SJSA1 (cell line): ENCODE results near the gene MEIOSIN. TPM values are rescaled to one million over a fixed set of nuclear protein-coding genes. Genes with fewer than 3 reads are reported as not detected.
"Not testable (repeated sequence)": the region's sequence is repeated elsewhere in the genome, so short reads cannot be mapped to it uniquely, and the experiment has no call there.

Source experiments
- DNase-seq, 2 experiments: peaks; one replicate each; pipeline ENCODE4 v3.0.0-alpha.2; 2015 to 2020; ENCODE audit warnings: low spot score in 2 of 2, low read depth in 1 of 2
- H3K27ac ChIP-seq: fragments of 250-450 bp; sonication (Bioruptor Pico); 2 replicates; pipeline ENCODE4 v1.5.1; 2020; ENCODE audit warnings: mild to moderate bottlenecking, moderate library complexity
- H3K27me3 ChIP-seq: fragments of 250-450 bp; sonication (Bioruptor Pico); replicated peaks from 2 replicates; pipeline ENCODE4 v1.5.1; 2020; ENCODE audit warnings: mild to moderate bottlenecking, moderate library complexity
- H3K36me3 ChIP-seq: fragments of 250-450 bp; sonication (Bioruptor Pico); 2 replicates; pipeline ENCODE4 v1.5.1; 2020; ENCODE audit warnings: mild to moderate bottlenecking
- H3K4me1 ChIP-seq: fragments of 250-450 bp; sonication (Bioruptor Pico); replicated peaks from 2 replicates; pipeline ENCODE4 v1.6.1; 2021; ENCODE audit warnings: mild to moderate bottlenecking
- H3K4me3 ChIP-seq: fragments of 250-450 bp; sonication (Bioruptor Pico); 2 replicates; pipeline ENCODE4 v1.5.1; 2020; ENCODE audit warnings: mild to moderate bottlenecking
- H3K9me3 ChIP-seq: fragments of 250-450 bp; sonication (Bioruptor Pico); replicated peaks from 2 replicates; pipeline ENCODE4 v1.5.1; 2020; ENCODE audit warnings: mild to moderate bottlenecking
- total RNA-seq: library from RNA; depleted of rRNA; stranded (reverse); fragments of >200 nt; shearing (Covaris generic); gene quantifications from 2 replicates; pipeline ENCODE4 v1.2.3, GENCODE V29; 2014

MEIOSIN gene
- total RNA-seq, 1 experiment from 2014 or later, result not detected

DNA sequence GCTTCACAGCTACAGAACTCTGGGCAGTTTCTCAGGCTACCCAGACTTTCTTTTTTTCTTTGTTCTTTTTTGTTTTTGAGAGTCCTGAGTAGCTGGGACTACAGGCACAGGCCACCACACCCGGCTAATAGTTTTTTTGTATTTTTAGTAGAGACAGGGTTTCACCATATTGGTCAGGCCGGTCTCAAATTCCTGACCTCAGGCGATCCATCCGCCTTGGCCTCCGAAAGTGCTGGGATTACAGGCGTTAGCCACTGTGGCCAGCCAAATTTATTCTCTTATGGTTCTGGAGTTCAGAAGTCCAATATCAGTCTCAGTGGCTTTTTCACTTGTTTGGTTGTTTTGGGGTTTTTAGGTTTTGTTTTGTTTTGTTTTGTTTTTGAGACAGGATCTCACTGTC lies 12.4 kb downstream of the MEIOSIN start:
- no peak overlapping the region for H3K4me3 ChIP-seq
- no peaks in the 10 kb centered on the region for H3K27me3 ChIP-seq
- H3K4me1 ChIP-seq, result no peaks in the 10 kb centered on the region
- no peaks in the 10 kb centered on the region for H3K9me3 ChIP-seq
- no peak for DNase-seq
- H3K27ac ChIP-seq, result no peak overlapping the region
- H3K36me3 ChIP-seq, result no peaks in the 10 kb centered on the region

GRCh38 chr19:45746866-45747265 lies 13.6 kb downstream of the MEIOSIN start:
- Histone ChIP-seq H3K4me1 (no peaks in the 10 kb centered on the region), H3K27ac (no peak overlapping the region), H3K4me3 (no peak overlapping the region), H3K27me3 (no peaks in the 10 kb centered on the region), H3K36me3 (no peaks in the 10 kb centered on the region), H3K9me3 (no peaks in the 10 kb centered on the region)
- DNase-seq, result no peak

DNA sequence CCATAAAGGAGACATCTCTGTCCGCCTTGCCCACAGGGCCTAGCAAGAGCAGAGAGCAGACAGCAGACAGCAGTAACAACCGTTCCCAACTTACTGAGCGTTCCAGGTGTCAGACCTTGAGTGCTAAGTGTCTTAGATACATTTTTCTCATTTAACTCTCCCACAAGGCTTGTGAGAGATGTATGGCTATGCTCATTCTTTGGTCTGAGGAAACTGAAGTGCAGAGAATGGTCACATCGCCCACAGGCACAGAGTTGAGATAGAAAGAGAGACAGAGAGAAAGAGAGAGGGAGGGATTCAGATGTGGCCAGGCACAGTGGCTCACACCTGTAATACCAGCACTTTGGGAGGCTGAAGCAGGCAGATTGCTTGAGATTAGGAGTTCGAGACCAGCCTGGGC lies 14.3 kb downstream of the MEIOSIN start:
- Histone ChIP-seq H3K9me3 (no peaks in the 10 kb centered on the region), H3K4me3 (no peak overlapping the region), H3K36me3 (no peaks in the 10 kb centered on the region), H3K4me1 (no peaks in the 10 kb centered on the region), H3K27ac (no peak overlapping the region), H3K27me3 (no peaks in the 10 kb centered on the region)
- no peak for DNase-seq

DNA sequence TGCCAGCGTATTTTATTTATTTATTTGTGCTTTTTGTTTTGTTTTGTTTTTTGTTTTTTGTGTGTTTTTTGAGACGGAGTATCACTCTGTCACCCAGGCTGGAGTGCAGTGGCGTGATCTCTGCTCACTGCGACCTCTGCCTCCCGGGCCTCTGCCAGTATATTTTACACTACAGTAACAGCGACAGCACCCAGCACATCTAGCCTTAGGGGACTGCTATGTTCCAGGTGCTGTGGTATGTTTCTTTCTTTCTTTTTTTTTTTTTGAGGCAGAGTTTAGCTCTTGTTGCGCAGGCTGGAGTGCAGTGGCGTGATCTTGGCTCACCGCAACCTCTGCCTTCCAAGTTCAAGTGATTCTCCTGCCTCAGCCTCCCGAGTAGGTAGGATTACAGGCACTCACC lies 18.2 kb downstream of the MEIOSIN start:
- H3K4me1 ChIP-seq, H3K27ac ChIP-seq, H3K4me3 ChIP-seq, H3K27me3 ChIP-seq, H3K36me3 ChIP-seq, H3K9me3 ChIP-seq, DNase-seq: not testable (repeated sequence)

- H3K4me3 ChIP-seq, result no peak overlapping the region
- DNase-seq, result no peak
- H3K27ac ChIP-seq, result no peak overlapping the region
- no peaks in the 10 kb centered on the region for H3K27me3 ChIP-seq
- H3K9me3 ChIP-seq, result no peaks in the 10 kb centered on the region
- H3K4me1 ChIP-seq, result no peaks in the 10 kb centered on the region
- H3K36me3 ChIP-seq, result no peaks in the 10 kb centered on the region
These were observed 19.4 kb downstream of the MEIOSIN start for GRCh38 chr19:45752639-45753038.

- Histone ChIP-seq H3K27me3 (no peaks in the 10 kb centered on the region), H3K36me3 (no peaks in the 10 kb centered on the region), H3K27ac (no peak overlapping the region), H3K4me3 (no peak overlapping the region), H3K4me1 (no peaks in the 10 kb centered on the region), H3K9me3 (no peaks in the 10 kb centered on the region)
- DNase-seq, result no peak
These were observed 20.3 kb downstream of the MEIOSIN start for GRCh38 chr19:45753548-45753947.

GRCh38 chr19:45754323-45754722 lies 21.1 kb downstream of the MEIOSIN start:
- H3K9me3 ChIP-seq, result no peaks in the 10 kb centered on the region
- no peaks in the 10 kb centered on the region for H3K4me1 ChIP-seq
- H3K27ac ChIP-seq, result no peak overlapping the region
- no peak overlapping the region for H3K4me3 ChIP-seq
- DNase-seq, result no peak
- no peaks in the 10 kb centered on the region for H3K36me3 ChIP-seq
- no peaks in the 10 kb centered on the region for H3K27me3 ChIP-seq

- Histone ChIP-seq H3K27me3 (no peaks in the 10 kb centered on the region), H3K4me1 (no peaks in the 10 kb centered on the region), H3K27ac (no peak overlapping the region), H3K36me3 (no peaks in the 10 kb centered on the region), H3K9me3 (no peaks in the 10 kb centered on the region), H3K4me3 (no peak overlapping the region)
- DNase-seq, result no peak
These were observed 24.5 kb downstream of the MEIOSIN start for GRCh38 chr19:45757695-45758094.

DNA sequence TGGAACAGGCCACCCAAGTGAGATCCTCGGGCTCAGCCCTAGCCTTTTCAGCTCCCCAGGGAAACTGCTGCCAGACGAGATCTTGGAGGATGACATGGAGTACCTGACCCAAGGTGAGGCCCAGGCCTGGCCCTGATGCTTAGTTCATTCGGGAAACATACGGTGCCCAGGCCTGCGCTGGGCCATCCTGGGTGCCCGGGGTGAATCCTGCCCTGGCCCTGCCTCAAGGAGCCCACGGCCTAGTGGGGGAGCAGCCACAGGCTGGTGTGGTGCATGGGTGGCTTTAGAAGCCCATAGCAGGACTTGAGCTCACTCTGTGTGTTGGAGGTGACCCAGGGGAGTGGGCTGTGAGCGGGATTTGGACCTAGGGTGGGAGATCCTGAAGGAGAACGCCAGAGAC lies 25.7 kb downstream of the MEIOSIN start:
- Histone ChIP-seq H3K27me3 (no peaks in the 10 kb centered on the region), H3K27ac (no peak overlapping the region), H3K36me3 (no peaks in the 10 kb centered on the region), H3K4me3 (no peak overlapping the region), H3K4me1 (peaks cover under 1% of the 10 kb centered on the region; the same call in 1 of the 2 replicates), H3K9me3 (no peaks in the 10 kb centered on the region)
- no peak for DNase-seq

DNA sequence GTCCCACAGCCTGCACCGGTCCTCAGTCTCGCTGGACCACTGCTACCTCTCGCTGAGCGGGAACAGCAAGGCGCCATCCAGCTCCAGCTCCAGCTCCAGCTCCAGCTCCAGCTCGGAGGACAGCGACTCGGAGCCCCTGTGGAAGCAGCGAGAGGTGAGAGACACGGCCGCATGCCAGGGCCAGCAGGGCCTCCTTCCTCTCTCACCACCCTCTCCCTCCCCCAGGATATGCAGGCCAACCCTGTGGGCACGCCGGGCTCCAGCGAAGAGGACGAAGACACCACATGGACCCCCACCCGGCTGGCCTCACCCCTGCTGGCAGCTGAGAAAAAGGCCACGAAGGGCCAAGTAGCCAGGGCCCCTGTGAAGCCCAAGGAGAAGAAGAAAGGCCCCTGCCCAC lies 28.5 kb downstream of the MEIOSIN start:
- Histone ChIP-seq H3K27me3 (no peaks in the 10 kb centered on the region), H3K4me3 (no peak overlapping the region), H3K27ac (no peak overlapping the region), H3K9me3 (no peaks in the 10 kb centered on the region), H3K36me3 (peaks cover 5% of the 10 kb centered on the region; the same call in 1 of the 2 replicates), H3K4me1 (peaks cover 12% of the 10 kb centered on the region)
- no peak for DNase-seq

GRCh38 chr19:45762870-45763631 lies 29.8 kb downstream of the MEIOSIN start:
- Histone ChIP-seq H3K9me3 (no peaks in the 10 kb centered on the region), H3K4me3 (no peak overlapping the region), H3K36me3 (peaks cover 8% of the 10 kb centered on the region; the same call in 1 of the 2 replicates), H3K4me1 (peaks cover 26% of the 10 kb centered on the region), H3K27me3 (no peaks in the 10 kb centered on the region), H3K27ac (no peak overlapping the region)
- DNase-seq, result no peak

DNA sequence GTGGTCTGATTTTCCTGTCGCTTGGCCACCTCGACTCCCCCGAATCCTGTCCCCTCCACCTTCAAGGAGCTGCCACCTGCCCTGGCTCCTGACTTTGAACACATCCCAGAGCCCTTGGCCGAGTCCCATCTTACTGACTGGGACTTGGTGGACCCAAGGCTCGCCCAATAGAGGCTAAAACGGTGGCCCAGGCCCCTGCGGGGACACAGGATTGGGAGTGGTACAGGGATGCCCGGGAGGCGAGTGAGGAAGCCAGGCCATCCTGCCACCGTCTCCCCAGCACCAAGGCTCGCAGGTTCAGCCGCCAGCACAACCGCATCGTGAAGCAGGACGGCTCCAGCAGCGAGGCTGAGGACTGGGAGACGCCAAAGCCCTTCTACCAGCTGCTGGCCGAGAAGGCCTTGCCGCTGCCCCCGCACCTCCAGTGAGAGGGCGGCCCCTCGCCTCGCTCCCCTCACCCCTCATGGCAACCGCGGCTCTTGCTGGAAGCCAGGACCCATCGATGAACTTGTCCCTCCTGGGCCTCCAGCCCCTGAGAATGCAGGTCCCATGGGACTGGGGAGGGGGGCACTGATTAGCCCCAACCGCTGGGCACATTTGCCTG lies 30.6 kb downstream of the MEIOSIN start:
- no peak overlapping the region for H3K4me3 ChIP-seq
- peaks cover 29% of the 10 kb centered on the region for H3K4me1 ChIP-seq
- DNase-seq, result no peak
- H3K27me3 ChIP-seq, result no peaks in the 10 kb centered on the region
- H3K36me3 ChIP-seq, result peaks cover 8% of the 10 kb centered on the region; the same call in 1 of the 2 replicates
- 0 out of 2 replicates have a peak, but pooled peaks cover 2% of the 10 kb centered on the region for H3K9me3 ChIP-seq
- no peak overlapping the region for H3K27ac ChIP-seq

- Histone ChIP-seq H3K27ac (no peak overlapping the region), H3K4me1 (peaks cover 29% of the 10 kb centered on the region), H3K4me3 (no peak overlapping the region), H3K36me3 (peaks cover 8% of the 10 kb centered on the region; the same call in 1 of the 2 replicates), H3K9me3 (0 out of 2 replicates have a peak, but pooled peaks cover 2% of the 10 kb centered on the region), H3K27me3 (no peaks in the 10 kb centered on the region)
- no peak for DNase-seq
These were observed 31.2 kb downstream of the MEIOSIN start for GRCh38 chr19:45764475-45764874.

- DNase-seq, result no peak
- no peaks in the 10 kb centered on the region for H3K27me3 ChIP-seq
- peaks cover 8% of the 10 kb centered on the region; the same call in 1 of the 2 replicates for H3K36me3 ChIP-seq
- no peak overlapping the region for H3K4me3 ChIP-seq
- 0 out of 2 replicates have a peak, but pooled peaks cover 2% of the 10 kb centered on the region for H3K9me3 ChIP-seq
- H3K27ac ChIP-seq, result no peak overlapping the region
- H3K4me1 ChIP-seq, result peaks cover 33% of the 10 kb centered on the region
These were observed 31.9 kb downstream of the MEIOSIN start for GRCh38 chr19:45764945-45765701.
